H9 (cell line): Measurements from ENCODE around the gene PRLHR. TPM values are rescaled to one million over a fixed set of nuclear protein-coding genes. Genes with fewer than 3 reads are reported as not detected.
A peak's percentile ranks its signal among the peaks of the same experiment; 100 is the strongest.

Source experiments
- DNase-seq: peaks from one replicate; pipeline ENCODE4 v3.0.0-alpha.2; 2017
- H2AFZ ChIP-seq: one replicate; pipeline ENCODE4 v1.6.1; 2013; ENCODE audit warnings: mild to moderate bottlenecking, low read length, control low read depth, moderate library complexity
- H2AK5ac ChIP-seq: 2 replicates; pipeline ENCODE4 v1.6.1; 2013; ENCODE audit warnings: low read length, control low read depth, mixed read lengths; ENCODE audit not compliant: insufficient read length
- H2BK120ac ChIP-seq: one replicate; pipeline ENCODE4 v1.6.1; 2013; ENCODE audit warnings: low read depth, mild to moderate bottlenecking, low read length, control low read depth, inconsistent platforms; ENCODE audit not compliant: poor library complexity, severe bottlenecking
- H2BK12ac ChIP-seq: 2 replicates; pipeline ENCODE4 v1.6.1; 2013; ENCODE audit warnings: low read length, control low read depth, mixed read lengths, low read depth; ENCODE audit not compliant: insufficient read length
- H2BK15ac ChIP-seq: 2 replicates; pipeline ENCODE4 v1.6.1; 2013; ENCODE audit warnings: low read depth, low read length, control low read depth
- H2BK20ac ChIP-seq: one replicate; pipeline ENCODE4 v1.6.1; 2013; ENCODE audit warnings: low read depth, mild to moderate bottlenecking, low read length, control low read depth, inconsistent platforms; ENCODE audit not compliant: poor library complexity, severe bottlenecking
- H2BK5ac ChIP-seq: 2 replicates; pipeline ENCODE4 v1.6.1; 2013; ENCODE audit warnings: low read length, control low read depth, mixed read lengths; ENCODE audit not compliant: insufficient read length
- H3K14ac ChIP-seq: 2 replicates; pipeline ENCODE4 v1.6.1; 2013; ENCODE audit warnings: low read length, control low read depth; ENCODE audit not compliant: insufficient read depth
- H3K18ac ChIP-seq: 2 replicates; pipeline ENCODE4 v1.6.1; 2013; ENCODE audit warnings: low read depth, mild to moderate bottlenecking, mixed read lengths, low read length, control low read depth; ENCODE audit not compliant: insufficient read length
- H3K23ac ChIP-seq: 2 replicates; pipeline ENCODE4 v1.6.1; 2013; ENCODE audit warnings: low read length, control low read depth, mixed read lengths, low read depth; ENCODE audit not compliant: insufficient read length
- H3K23me2 ChIP-seq: 2 replicates; pipeline ENCODE4 v1.6.1; 2013; ENCODE audit warnings: low read depth, mild to moderate bottlenecking, mixed read lengths, low read length, control low read depth; ENCODE audit not compliant: insufficient read length, poor library complexity, severe bottlenecking
- H3K27ac ChIP-seq: 2 replicates; pipeline ENCODE4 v1.5.1; 2013; ENCODE audit warnings: low read length, control low read depth, mixed read lengths, low read depth; ENCODE audit not compliant: insufficient read length
- H3K27me3 ChIP-seq: 2 replicates; pipeline ENCODE4 v1.6.1; 2013; ENCODE audit warnings: low read length, control low read depth, inconsistent platforms; ENCODE audit not compliant: insufficient read depth
- H3K4ac ChIP-seq: 2 replicates; pipeline ENCODE4 v1.6.1; 2013; ENCODE audit warnings: low read depth, mild to moderate bottlenecking, control low read depth, inconsistent platforms, low read length, moderate library complexity
- H3K4me1 ChIP-seq: 2 replicates; pipeline ENCODE4 v1.6.1; 2013; ENCODE audit warnings: low read length, control low read depth, inconsistent platforms; ENCODE audit not compliant: insufficient read depth
- H3K4me2 ChIP-seq: 2 replicates; pipeline ENCODE4 v1.6.1; 2013; ENCODE audit warnings: low read length, control low read depth, mixed read lengths; ENCODE audit not compliant: insufficient read length, insufficient read depth
- H3K56ac ChIP-seq: 2 replicates; pipeline ENCODE4 v1.6.1; 2013; ENCODE audit warnings: low read depth, mild to moderate bottlenecking, mixed read lengths, low read length, control low read depth; ENCODE audit not compliant: insufficient read length
- H3K79me1 ChIP-seq: 2 replicates; pipeline ENCODE4 v1.6.1; 2013; ENCODE audit warnings: low read depth, mild to moderate bottlenecking, moderate library complexity, low read length, control low read depth, inconsistent platforms; ENCODE audit not compliant: insufficient read depth, poor library complexity, severe bottlenecking
- H3K79me2 ChIP-seq: 2 replicates; pipeline ENCODE4 v1.6.1; 2013; ENCODE audit warnings: low read length, control low read depth, inconsistent platforms; ENCODE audit not compliant: insufficient read depth
- H3K9ac ChIP-seq: 2 replicates; pipeline ENCODE4 v1.6.1; 2013; ENCODE audit warnings: low read length, control low read depth, mixed read lengths; ENCODE audit not compliant: insufficient read length; ENCODE audit errors: extremely low read depth
- H3K9me3 ChIP-seq: one replicate; pipeline ENCODE4 v1.6.1; 2013; ENCODE audit warnings: low read depth, low read length, inconsistent platforms; ENCODE audit not compliant: control insufficient read depth
- H3T11ph ChIP-seq: one replicate; pipeline ENCODE4 v1.6.1; 2013; ENCODE audit warnings: mild to moderate bottlenecking, low read length, control low read depth, inconsistent platforms
- H4K20me1 ChIP-seq: one replicate; pipeline ENCODE4 v1.6.1; 2013; ENCODE audit not compliant: control insufficient read depth, insufficient read length, insufficient read depth
- H4K5ac ChIP-seq: 2 replicates; pipeline ENCODE4 v1.6.1; 2013; ENCODE audit warnings: low read depth, mild to moderate bottlenecking, mixed read lengths, low read length, control low read depth; ENCODE audit not compliant: insufficient read length
- H4K8ac ChIP-seq: replicated peaks from 2 replicates; pipeline ENCODE4 v1.6.1; 2013; ENCODE audit warnings: low read length, control low read depth, mixed read lengths, low read depth; ENCODE audit not compliant: insufficient read length
- H4K91ac ChIP-seq: 2 replicates; pipeline ENCODE4 v1.6.1; 2013; ENCODE audit warnings: low read depth, mild to moderate bottlenecking, moderate library complexity, mixed read lengths, low read length, control low read depth; ENCODE audit not compliant: insufficient read length
- H3K27ac Mint-ChIP-seq, 3 experiments: 2 replicates in 2 of 3; 3 replicates in 1 of 3; pipeline ENCODE4 v1.8.0; 2020 to 2021; ENCODE audit warnings: mixed read lengths in 3 of 3, mild to moderate bottlenecking in 1 of 3, moderate library complexity in 1 of 3
- H3K27me3 Mint-ChIP-seq: 2 replicates; pipeline ENCODE4 v1.8.0; 2021; ENCODE audit warnings: low read depth, mild to moderate bottlenecking, moderate library complexity, mixed read lengths
- H3K36me3 Mint-ChIP-seq, 3 experiments: 2 replicates in 2 of 3; 3 replicates in 1 of 3; pipeline ENCODE4 v1.8.0; 2020 to 2021; ENCODE audit warnings: low read depth in 3 of 3, mixed read lengths in 3 of 3; ENCODE audit not compliant: insufficient read depth in 1 of 3
- H3K4me1 Mint-ChIP-seq, 2 experiments: 2 replicates each; pipeline ENCODE4 v1.8.0; 2020; ENCODE audit warnings: mixed read lengths in 2 of 2
- H3K4me3 Mint-ChIP-seq, 2 experiments: 2 replicates in 1 of 2; 3 replicates in 1 of 2; pipeline ENCODE4 v1.8.0; 2020 to 2021; ENCODE audit warnings: mild to moderate bottlenecking in 2 of 2, mixed read lengths in 2 of 2, moderate library complexity in 1 of 2
- H3K9me3 Mint-ChIP-seq, 2 experiments: 2 replicates in 1 of 2; 3 replicates in 1 of 2; pipeline ENCODE4 v1.8.0; 2020; ENCODE audit warnings: mild to moderate bottlenecking in 2 of 2, mixed read lengths in 2 of 2, moderate library complexity in 1 of 2
- CTCF ChIP-seq: fragments of 200-600 bp; sonication (generic); conservative IDR thresholded peaks from 3 replicates; pipeline ENCODE4 v1.8.0; 2021; ENCODE audit warnings: antibody characterized with exemption, mild to moderate bottlenecking
- WGBS: extraction: QIAGEN DNeasy Blood & Tissue Kit; methylation state at CpG from one replicate; pipeline ENCODE4 v1.1.7; 2013; ENCODE audit warnings: missing lambda C conversion rate, low lambda C conversion rate, mixed read lengths; ENCODE audit not compliant: insufficient read length; ENCODE audit errors: extremely low coverage; 5-methylcytosine and 5-hydroxymethylcytosine counted together
- total RNA-seq: library from RNA; stranded (reverse); gene quantifications from 2 replicates; pipeline ENCODE4 v1.2.1, GENCODE V29; 2021

Gene PRLHR
- total RNA-seq, 1 experiment from 2014 or later = not detected

DNA sequence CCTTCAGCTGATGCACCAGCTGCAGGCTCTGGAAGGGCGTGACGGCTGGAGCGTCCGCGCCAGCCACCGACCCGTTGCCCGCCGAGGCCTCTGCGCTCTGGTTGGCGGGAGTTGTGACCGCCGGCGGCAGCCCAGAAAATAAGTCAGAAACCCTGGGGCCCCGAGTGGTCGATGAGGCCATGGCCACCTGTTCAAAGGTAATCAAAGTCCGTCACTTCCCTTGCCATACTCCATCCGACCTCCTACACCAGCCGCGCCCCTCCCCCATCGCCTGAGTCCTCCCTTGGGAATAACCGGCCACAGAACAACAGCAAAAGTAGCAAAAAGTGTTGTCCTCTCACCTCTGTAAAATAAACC is 406 bp downstream of the PRLHR start:
- DNase-seq = no peak
- Histone ChIP-seq H2BK5ac (no peak overlapping the region), H3K9ac (no peak overlapping the region), H3K27ac (no peak overlapping the region), H3K18ac (no peak overlapping the region), H4K91ac (no peak overlapping the region), H3K23me2 (peaks cover 15% of the 10 kb centered on the region), H2BK15ac (no peak overlapping the region), H2BK20ac (no peak overlapping the region), H4K8ac (no peak overlapping the region), H3K79me2 (no peaks in the 10 kb centered on the region), H3K23ac (no peak overlapping the region), H3K4ac (no peak overlapping the region), H3T11ph (no peak overlapping the region), H2AFZ (no peak overlapping the region), H3K4me2 (peak overlapping the region; percentile 75), H2BK120ac (no peak overlapping the region), H3K56ac (no peak overlapping the region), H3K27me3 (peaks cover 16% of the 10 kb centered on the region; the same call in 1 of the 2 replicates), H3K4me1 (no peaks in the 10 kb centered on the region), H2AK5ac (no peak overlapping the region), H4K20me1 (no peaks in the 10 kb centered on the region), H3K14ac (no peak overlapping the region), H4K5ac (no peak overlapping the region), H3K9me3 (no peaks in the 10 kb centered on the region), H2BK12ac (no peak overlapping the region), H3K79me1 (no peaks in the 10 kb centered on the region)
- Mint-ChIP-seq H3K4me1 (peaks cover 19 to 22% of the 10 kb centered on the region in 2 experiments), H3K27ac (no peak overlapping the region), H3K9me3 (no peaks in the 10 kb centered on the region), H3K4me3 (peak overlapping the region; percentile 58 to 90), H3K27me3 (peaks cover 63% of the 10 kb centered on the region), H3K36me3 (no peaks in the 10 kb centered on the region; a peak in 1 of 7 replicates)
- TF ChIP-seq CTCF = no peak
- no CpG with 5 or more reads among the region's 22 CpGs for WGBS
